Right lobe of liver (tissue), 4 donors: ENCODE measurements around the gene TXLNB.

Source experiments
- POLR2A ChIP-seq: fragments of 450-650 bp; IDR thresholded peaks from one replicate; pipeline ENCODE4 v1.6.1; 2017; ENCODE audit warnings: antibody characterized with exemption, mild to moderate bottlenecking
- TF ChIP-seq, protein P1 (sequence below), 4 donors: fragments of 200-600 bp in 3 of 4; fragments of 450-650 bp in 1 of 4; IDR thresholded peaks; one replicate each; pipeline versions ENCODE4 v1.5.1 to v1.8.0; 2016 to 2022; ENCODE audit warnings: antibody characterized with exemption in 4 of 4, mild to moderate bottlenecking in 2 of 4
- donor health status: DM: no; HTN: no; CAD: no.
- donor health status: DM: no; HTN: no; CAD: no.
- donor health status: DM: no; HTN: yes; CAD: no.

DNA sequence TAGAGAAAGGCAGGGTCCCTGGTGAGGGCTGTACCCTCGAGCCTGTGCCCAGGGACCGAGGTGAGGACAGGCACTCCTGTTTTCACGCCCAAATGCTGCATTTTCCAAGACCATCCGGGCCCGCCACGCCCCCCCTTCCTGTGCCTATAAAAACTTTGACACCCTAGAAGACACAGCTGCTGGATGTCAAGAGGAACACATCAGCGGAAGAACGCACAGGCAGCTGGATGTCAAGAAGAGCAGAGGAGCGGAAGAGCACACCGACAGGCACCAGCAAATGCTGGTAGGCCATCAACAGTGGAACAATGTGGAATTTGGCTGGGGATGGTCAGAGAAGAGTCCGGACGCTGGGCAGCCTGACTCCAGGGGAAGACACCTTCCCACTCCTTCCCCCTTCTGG, 56.1 kb downstream of the TXLNB start:
- TF ChIP-seq, protein P1, sequence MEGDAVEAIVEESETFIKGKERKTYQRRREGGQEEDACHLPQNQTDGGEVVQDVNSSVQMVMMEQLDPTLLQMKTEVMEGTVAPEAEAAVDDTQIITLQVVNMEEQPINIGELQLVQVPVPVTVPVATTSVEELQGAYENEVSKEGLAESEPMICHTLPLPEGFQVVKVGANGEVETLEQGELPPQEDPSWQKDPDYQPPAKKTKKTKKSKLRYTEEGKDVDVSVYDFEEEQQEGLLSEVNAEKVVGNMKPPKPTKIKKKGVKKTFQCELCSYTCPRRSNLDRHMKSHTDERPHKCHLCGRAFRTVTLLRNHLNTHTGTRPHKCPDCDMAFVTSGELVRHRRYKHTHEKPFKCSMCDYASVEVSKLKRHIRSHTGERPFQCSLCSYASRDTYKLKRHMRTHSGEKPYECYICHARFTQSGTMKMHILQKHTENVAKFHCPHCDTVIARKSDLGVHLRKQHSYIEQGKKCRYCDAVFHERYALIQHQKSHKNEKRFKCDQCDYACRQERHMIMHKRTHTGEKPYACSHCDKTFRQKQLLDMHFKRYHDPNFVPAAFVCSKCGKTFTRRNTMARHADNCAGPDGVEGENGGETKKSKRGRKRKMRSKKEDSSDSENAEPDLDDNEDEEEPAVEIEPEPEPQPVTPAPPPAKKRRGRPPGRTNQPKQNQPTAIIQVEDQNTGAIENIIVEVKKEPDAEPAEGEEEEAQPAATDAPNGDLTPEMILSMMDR (IDR thresholded peaks at IDR 0.05), result no peak
- no peak for TF ChIP-seq POLR2A
